K562 (cell line): Measurements from ENCODE around the gene RNASE7.

ENCODE experiments used
- HDAC6 ChIP-seq: IDR thresholded peaks from 2 replicates; pipeline ENCODE4 v1.6.1; 2012; ENCODE audit warnings: low read depth, mild to moderate bottlenecking, control low read depth, inconsistent platforms, low read length, moderate library complexity
- MEF2A ChIP-seq: IDR thresholded peaks from 2 replicates; pipeline ENCODE4 v1.6.1; 2011; ENCODE audit warnings: low read depth, mild to moderate bottlenecking, low read length, moderate library complexity; ENCODE audit not compliant: control insufficient read depth
- PTTG1 ChIP-seq: fragments of 450-650 bp; IDR thresholded peaks from 2 replicates; pipeline ENCODE4 v1.6.1; 2016; ENCODE audit warnings: low read depth, mild to moderate bottlenecking, missing genetic modification characterization, missing compliant biosample characterization
- SAFB ChIP-seq: fragments of 200-400 bp; formaldehyde crosslinking; IDR thresholded peaks from 2 replicates; pipeline ENCODE4 v1.6.1; 2017; ENCODE audit warnings: low read depth, low read length, borderline replicate concordance
- SMC3 ChIP-seq: conservative IDR thresholded peaks from 2 replicates; pipeline ENCODE4 v1.6.1; 2011; ENCODE audit warnings: low read depth, low read length, improper control_type of control experiment; ENCODE audit not compliant: insufficient read depth
- TBP ChIP-seq: optimal IDR thresholded peaks from 2 replicates; pipeline ENCODE3; 2011; ENCODE audit warnings: low read depth, low read length, improper control_type of control experiment
- ZNF274 ChIP-seq: IDR thresholded peaks from 2 replicates; pipeline ENCODE4 v1.6.1; 2011; ENCODE audit warnings: low read depth, mild to moderate bottlenecking, low read length, moderate library complexity, borderline replicate concordance
- ZNF324 ChIP-seq: fragments of 250-450 bp; sonication (Bioruptor Pico); IDR thresholded peaks from 2 replicates; pipeline ENCODE4 v1.4.0; 2020; ENCODE audit warnings: mild to moderate bottlenecking
- ZNF444 ChIP-seq: fragments of 250-450 bp; sonication (Bioruptor Pico); IDR thresholded peaks from 2 replicates; pipeline ENCODE4 v1.4.0; 2020; ENCODE audit warnings: mild to moderate bottlenecking, moderate library complexity
- TF ChIP-seq, protein P1 (sequence below), 3 experiments: IDR thresholded peaks in 2 of 3; conservative IDR thresholded peaks in 1 of 3; 2 replicates each; pipeline ENCODE4 v1.5.1; 2011 to 2012; ENCODE audit warnings: low read length in 3 of 3, mild to moderate bottlenecking in 3 of 3, control low read depth in 2 of 3, improper control_type of control experiment in 1 of 3, inconsistent platforms in 1 of 3, low read depth in 1 of 3, mixed read lengths in 1 of 3, moderate library complexity in 1 of 3; ENCODE audit not compliant: insufficient read depth in 2 of 3
- TF ChIP-seq, protein P2 (sequence below), 2 experiments: fragments of 450-650 bp; IDR thresholded peaks; 2 replicates each; pipeline ENCODE4 v1.6.1; 2016; ENCODE audit warnings: mild to moderate bottlenecking in 2 of 2, borderline replicate concordance in 1 of 2, low read depth in 1 of 2, moderate library complexity in 1 of 2

GRCh38 chr14:21071225-21072030 lies 29.3 kb downstream of the RNASE7 start:
- TF ChIP-seq TBP (no peak), ZNF274 (no peak), ZNF444 (CRISPR knock-in tag) (no peak), SMC3 (no peak), PTTG1 (tag) (no peak), SAFB (no peak), MEF2A (no peak), ZNF324 (CRISPR knock-in tag) (no peak), HDAC6 (no peak)
- TF ChIP-seq, protein P1, sequence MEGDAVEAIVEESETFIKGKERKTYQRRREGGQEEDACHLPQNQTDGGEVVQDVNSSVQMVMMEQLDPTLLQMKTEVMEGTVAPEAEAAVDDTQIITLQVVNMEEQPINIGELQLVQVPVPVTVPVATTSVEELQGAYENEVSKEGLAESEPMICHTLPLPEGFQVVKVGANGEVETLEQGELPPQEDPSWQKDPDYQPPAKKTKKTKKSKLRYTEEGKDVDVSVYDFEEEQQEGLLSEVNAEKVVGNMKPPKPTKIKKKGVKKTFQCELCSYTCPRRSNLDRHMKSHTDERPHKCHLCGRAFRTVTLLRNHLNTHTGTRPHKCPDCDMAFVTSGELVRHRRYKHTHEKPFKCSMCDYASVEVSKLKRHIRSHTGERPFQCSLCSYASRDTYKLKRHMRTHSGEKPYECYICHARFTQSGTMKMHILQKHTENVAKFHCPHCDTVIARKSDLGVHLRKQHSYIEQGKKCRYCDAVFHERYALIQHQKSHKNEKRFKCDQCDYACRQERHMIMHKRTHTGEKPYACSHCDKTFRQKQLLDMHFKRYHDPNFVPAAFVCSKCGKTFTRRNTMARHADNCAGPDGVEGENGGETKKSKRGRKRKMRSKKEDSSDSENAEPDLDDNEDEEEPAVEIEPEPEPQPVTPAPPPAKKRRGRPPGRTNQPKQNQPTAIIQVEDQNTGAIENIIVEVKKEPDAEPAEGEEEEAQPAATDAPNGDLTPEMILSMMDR (IDR thresholded peaks at IDR 0.05 in 2 of 3, conservative IDR thresholded peaks at IDR 0.05 in 1 of 3; ENCODE audit: insufficient read depth in 2 of 3, low read depth in 1 of 3, low read length in 3 of 3) = no peak
- TF ChIP-seq, protein P2, sequence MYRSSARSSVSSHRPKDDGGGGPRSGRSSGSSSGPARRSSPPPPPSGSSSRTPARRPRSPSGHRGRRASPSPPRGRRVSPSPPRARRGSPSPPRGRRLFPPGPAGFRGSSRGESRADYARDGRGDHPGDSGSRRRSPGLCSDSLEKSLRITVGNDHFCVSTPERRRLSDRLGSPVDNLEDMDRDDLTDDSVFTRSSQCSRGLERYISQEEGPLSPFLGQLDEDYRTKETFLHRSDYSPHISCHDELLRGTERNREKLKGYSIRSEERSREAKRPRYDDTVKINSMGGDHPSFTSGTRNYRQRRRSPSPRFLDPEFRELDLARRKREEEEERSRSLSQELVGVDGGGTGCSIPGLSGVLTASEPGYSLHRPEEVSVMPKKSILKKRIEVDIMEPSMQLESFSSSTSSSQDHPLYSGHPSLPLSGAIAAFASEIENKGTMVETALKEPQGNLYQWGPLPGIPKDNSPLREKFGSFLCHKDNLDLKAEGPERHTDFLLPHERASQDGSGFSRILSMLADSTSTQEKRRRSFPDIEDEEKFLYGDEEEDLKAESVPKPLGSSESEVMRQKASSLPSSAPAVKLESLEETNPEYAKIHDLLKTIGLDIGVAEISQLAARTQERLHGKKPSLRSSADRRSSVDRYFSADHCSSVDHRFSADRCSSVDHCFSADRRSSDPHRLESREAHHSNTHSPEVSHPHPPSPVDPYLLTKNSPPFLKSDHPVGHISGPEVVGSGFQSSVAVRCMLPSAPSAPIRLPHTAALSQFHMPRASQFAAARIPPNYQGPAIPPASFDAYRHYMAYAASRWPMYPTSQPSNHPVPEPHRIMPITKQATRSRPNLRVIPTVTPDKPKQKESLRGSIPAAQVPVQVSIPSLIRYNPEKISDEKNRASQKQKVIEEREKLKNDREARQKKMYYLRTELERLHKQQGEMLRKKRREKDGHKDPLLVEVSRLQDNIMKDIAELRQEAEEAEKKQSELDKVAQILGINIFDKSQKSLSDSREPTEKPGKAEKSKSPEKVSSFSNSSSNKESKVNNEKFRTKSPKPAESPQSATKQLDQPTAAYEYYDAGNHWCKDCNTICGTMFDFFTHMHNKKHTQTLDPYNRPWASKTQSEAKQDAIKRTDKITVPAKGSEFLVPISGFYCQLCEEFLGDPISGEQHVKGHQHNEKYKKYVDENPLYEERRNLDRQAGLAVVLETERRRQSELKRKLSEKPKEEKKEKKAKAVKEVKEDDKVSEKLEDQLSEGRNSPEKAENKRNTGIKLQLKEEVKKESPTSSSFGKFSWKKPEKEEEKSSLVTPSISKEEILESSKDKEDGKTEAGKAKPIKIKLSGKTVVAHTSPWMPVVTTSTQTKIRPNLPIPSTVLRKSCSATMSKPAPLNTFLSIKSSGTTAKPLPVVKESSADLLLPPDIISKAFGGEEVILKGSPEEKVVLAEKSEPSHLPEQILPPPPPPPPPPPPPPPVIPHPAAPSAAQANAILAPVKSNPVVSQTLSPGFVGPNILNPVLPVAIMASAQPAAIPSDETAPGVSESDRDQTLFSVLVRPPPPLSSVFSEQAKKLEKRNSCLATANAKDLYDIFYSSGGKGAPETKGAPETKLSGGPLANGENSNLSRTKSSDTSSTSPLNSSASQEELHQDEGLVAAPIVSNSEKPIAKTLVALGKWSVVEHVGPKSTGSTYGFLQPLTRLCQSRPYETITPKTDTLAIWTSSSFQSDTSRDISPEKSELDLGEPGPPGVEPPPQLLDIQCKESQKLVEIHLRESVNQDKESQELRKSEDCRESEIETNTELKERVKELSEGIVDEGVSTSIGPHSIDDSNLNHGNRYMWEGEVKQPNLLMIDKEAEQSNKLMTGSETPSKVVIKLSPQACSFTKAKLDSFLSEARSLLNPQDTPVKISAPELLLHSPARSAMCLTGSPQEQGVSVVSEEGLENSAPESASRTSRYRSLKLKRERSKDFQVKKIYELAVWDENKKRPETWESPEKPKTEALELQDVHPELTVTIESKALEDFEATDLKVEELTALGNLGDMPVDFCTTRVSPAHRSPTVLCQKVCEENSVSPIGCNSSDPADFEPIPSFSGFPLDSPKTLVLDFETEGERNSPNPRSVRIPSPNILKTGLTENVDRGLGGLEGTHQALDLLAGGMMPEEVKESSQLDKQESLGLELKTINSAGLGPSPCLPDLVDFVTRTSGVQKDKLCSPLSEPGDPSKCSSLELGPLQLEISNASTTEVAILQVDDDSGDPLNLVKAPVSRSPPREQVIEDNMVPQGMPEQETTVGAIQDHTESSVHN (IDR thresholded peaks at IDR 0.05; ENCODE audit: borderline replicate concordance in 1 of 2, low read depth in 1 of 2) = no peak
